Duodenal mucosa (tissue), 2 donors: ENCODE data around the gene RABGAP1L.
"Not testable (repeated sequence)": the region's sequence is repeated elsewhere in the genome, so short reads cannot be mapped to it uniquely, and the experiment has no call there.

Source experiments
- H3K27ac ChIP-seq: one replicate; pipeline ENCODE4 v1.7.0; 2013; ENCODE audit warnings: low read depth, low read length
- H3K27me3 ChIP-seq, 2 donors: one replicate each; pipeline ENCODE4 v1.7.0; 2013; ENCODE audit warnings: low read length in 2 of 2, control low read depth in 1 of 2; ENCODE audit not compliant: insufficient read depth in 2 of 2, control insufficient read depth in 1 of 2
- H3K36me3 ChIP-seq, 2 donors: one replicate each; pipeline ENCODE4 v1.7.0; 2013; ENCODE audit warnings: low read length in 2 of 2, control low read depth in 1 of 2; ENCODE audit not compliant: insufficient read depth in 2 of 2, control insufficient read depth in 1 of 2
- H3K4me1 ChIP-seq, 2 donors: one replicate each; pipeline ENCODE4 v1.7.0; 2013; ENCODE audit warnings: low read length in 2 of 2, control low read depth in 1 of 2; ENCODE audit not compliant: insufficient read depth in 2 of 2, control insufficient read depth in 1 of 2
- H3K4me3 ChIP-seq, 2 donors: one replicate each; pipeline ENCODE4 v1.7.0; 2013; ENCODE audit warnings: low read length in 2 of 2, low read depth in 1 of 2
- H3K9ac ChIP-seq, 2 donors: one replicate each; pipeline ENCODE4 v1.7.0; 2013; ENCODE audit warnings: low read length in 2 of 2, low read depth in 1 of 2
- H3K9me3 ChIP-seq, 2 donors: one replicate each; pipeline ENCODE4 v1.7.0; 2013; ENCODE audit warnings: low read length in 2 of 2, control low read depth in 1 of 2; ENCODE audit not compliant: control insufficient read depth in 1 of 2

Gene RABGAP1L

GRCh38 chr1:174839211-174839610 lies 679.9 kb downstream of the RABGAP1L start:
- no peak overlapping the region for H3K27ac ChIP-seq
- no peaks in the 10 kb centered on the region for H3K27me3 ChIP-seq
- H3K4me3 ChIP-seq: no peak overlapping the region
- H3K36me3 ChIP-seq: no peaks in the 10 kb centered on the region
- H3K4me1 ChIP-seq: no peaks in the 10 kb centered on the region
- H3K9me3 ChIP-seq: no peaks in the 10 kb centered on the region
- no peak overlapping the region for H3K9ac ChIP-seq

- Histone ChIP-seq H3K4me1 (no peaks in the 10 kb centered on the region), H3K36me3 (no peaks in the 10 kb centered on the region), H3K27ac (no peak overlapping the region), H3K9ac (no peak overlapping the region), H3K9me3 (no peaks in the 10 kb centered on the region), H3K27me3 (no peaks in the 10 kb centered on the region), H3K4me3 (no peak overlapping the region)
These were observed 682.4 kb downstream of the RABGAP1L start for GRCh38 chr1:174841747-174842146.

GRCh38 chr1:174848593-174849560 lies 689.6 kb downstream of the RABGAP1L start:
- not testable (repeated sequence) for H3K27me3 ChIP-seq, H3K27ac ChIP-seq, H3K9ac ChIP-seq, H3K4me1 ChIP-seq, H3K9me3 ChIP-seq, H3K4me3 ChIP-seq, H3K36me3 ChIP-seq

GRCh38 chr1:174850726-174851125 lies 691.4 kb downstream of the RABGAP1L start:
- Histone ChIP-seq H3K27me3 (no peaks in the 10 kb centered on the region), H3K4me1 (no peaks in the 10 kb centered on the region), H3K9me3 (no peaks in the 10 kb centered on the region), H3K27ac (no peak overlapping the region), H3K9ac (no peak overlapping the region), H3K4me3 (no peak overlapping the region), H3K36me3 (no peaks in the 10 kb centered on the region)

- Histone ChIP-seq H3K9me3 (no peaks in the 10 kb centered on the region), H3K27ac (no peak overlapping the region)
These were observed 699.0 kb downstream of the RABGAP1L start for GRCh38 chr1:174858301-174858700.

GRCh38 chr1:174870319-174870718 lies 711.0 kb downstream of the RABGAP1L start:
- no peaks in the 10 kb centered on the region for H3K36me3 ChIP-seq
- no peaks in the 10 kb centered on the region for H3K4me1 ChIP-seq
- no peak overlapping the region for H3K9ac ChIP-seq
- no peaks in the 10 kb centered on the region for H3K27me3 ChIP-seq
- no peak overlapping the region for H3K4me3 ChIP-seq
- no peaks in the 10 kb centered on the region for H3K9me3 ChIP-seq
- no peak overlapping the region for H3K27ac ChIP-seq

More at GRCh38 chr1:174858301-174858700, 699.0 kb downstream of the RABGAP1L start:
- Histone ChIP-seq H3K4me1 (no peaks in the 10 kb centered on the region), H3K36me3 (no peaks in the 10 kb centered on the region), H3K27me3 (no peaks in the 10 kb centered on the region), H3K9ac (no peak overlapping the region), H3K4me3 (no peak overlapping the region)

GRCh38 chr1:174871886-174872285 lies 712.6 kb downstream of the RABGAP1L start:
- H3K27ac ChIP-seq: no peak overlapping the region

GRCh38 chr1:174872615-174873058 lies 713.3 kb downstream of the RABGAP1L start:
- no peaks in the 10 kb centered on the region for H3K9me3 ChIP-seq
- no peaks in the 10 kb centered on the region for H3K4me1 ChIP-seq
- no peaks in the 10 kb centered on the region for H3K27me3 ChIP-seq
- H3K4me3 ChIP-seq: no peak overlapping the region
- H3K36me3 ChIP-seq: no peaks in the 10 kb centered on the region
- H3K27ac ChIP-seq: no peak overlapping the region
- no peak overlapping the region for H3K9ac ChIP-seq

More at GRCh38 chr1:174871886-174872285, 712.6 kb downstream of the RABGAP1L start:
- Histone ChIP-seq H3K9ac (no peak overlapping the region), H3K4me1 (no peaks in the 10 kb centered on the region), H3K9me3 (no peaks in the 10 kb centered on the region), H3K27me3 (no peaks in the 10 kb centered on the region), H3K4me3 (no peak overlapping the region), H3K36me3 (no peaks in the 10 kb centered on the region)

GRCh38 chr1:174874331-174875053 lies 715.2 kb downstream of the RABGAP1L start:
- no peaks in the 10 kb centered on the region for H3K36me3 ChIP-seq
- no peak overlapping the region for H3K27ac ChIP-seq
- H3K27me3 ChIP-seq: no peaks in the 10 kb centered on the region
- H3K4me1 ChIP-seq: no peaks in the 10 kb centered on the region
- H3K9ac ChIP-seq: peak overlapping the region; percentile 40 to 45
- H3K4me3 ChIP-seq: peak overlapping the region; percentile 69 to 72
- no peaks in the 10 kb centered on the region for H3K9me3 ChIP-seq

- peak overlapping the region; percentile 69 to 72 for H3K4me3 ChIP-seq
- peak overlapping the region in 1 of 2 donors; percentile 47 for H3K9ac ChIP-seq
- H3K36me3 ChIP-seq: no peaks in the 10 kb centered on the region
- no peak overlapping the region for H3K27ac ChIP-seq
- no peaks in the 10 kb centered on the region for H3K9me3 ChIP-seq
- H3K4me1 ChIP-seq: no peaks in the 10 kb centered on the region
- H3K27me3 ChIP-seq: no peaks in the 10 kb centered on the region
These were observed 716.0 kb downstream of the RABGAP1L start for GRCh38 chr1:174875306-174875705.
